HEK293 (cell line): ENCODE data around the gene STX1B.

Source experiments
- SALL2 ChIP-seq: fragments of 450-650 bp; formaldehyde crosslinking; IDR thresholded peaks from 2 replicates; pipeline ENCODE4 v1.5.0; 2017; ENCODE audit warnings: missing biosample characterization, mild to moderate bottlenecking, missing genetic modification characterization, borderline replicate concordance
- ZNF423 ChIP-seq: fragments of 450-650 bp; formaldehyde crosslinking; IDR thresholded peaks from 2 replicates; pipeline ENCODE4 v1.5.1; 2016; ENCODE audit warnings: missing biosample characterization, missing genetic modification characterization
- ZNF510 ChIP-seq: fragments of 450-650 bp; formaldehyde crosslinking; IDR thresholded peaks from 2 replicates; pipeline ENCODE4 v1.5.1; 2018; ENCODE audit warnings: mild to moderate bottlenecking, missing genetic modification characterization, missing biosample characterization; ENCODE audit not compliant: insufficient replicate concordance
- ZNF530 ChIP-seq: fragments of 450-650 bp; formaldehyde crosslinking; IDR thresholded peaks from 2 replicates; pipeline ENCODE4 v1.5.1; 2016; ENCODE audit warnings: low read depth, missing biosample characterization, missing genetic modification characterization
- TF ChIP-seq, protein P1 (sequence below): fragments of 450-650 bp; IDR thresholded peaks from 2 replicates; pipeline ENCODE4 v1.5.1; 2018; ENCODE audit warnings: missing biosample characterization, mild to moderate bottlenecking, missing genetic modification characterization

DNA sequence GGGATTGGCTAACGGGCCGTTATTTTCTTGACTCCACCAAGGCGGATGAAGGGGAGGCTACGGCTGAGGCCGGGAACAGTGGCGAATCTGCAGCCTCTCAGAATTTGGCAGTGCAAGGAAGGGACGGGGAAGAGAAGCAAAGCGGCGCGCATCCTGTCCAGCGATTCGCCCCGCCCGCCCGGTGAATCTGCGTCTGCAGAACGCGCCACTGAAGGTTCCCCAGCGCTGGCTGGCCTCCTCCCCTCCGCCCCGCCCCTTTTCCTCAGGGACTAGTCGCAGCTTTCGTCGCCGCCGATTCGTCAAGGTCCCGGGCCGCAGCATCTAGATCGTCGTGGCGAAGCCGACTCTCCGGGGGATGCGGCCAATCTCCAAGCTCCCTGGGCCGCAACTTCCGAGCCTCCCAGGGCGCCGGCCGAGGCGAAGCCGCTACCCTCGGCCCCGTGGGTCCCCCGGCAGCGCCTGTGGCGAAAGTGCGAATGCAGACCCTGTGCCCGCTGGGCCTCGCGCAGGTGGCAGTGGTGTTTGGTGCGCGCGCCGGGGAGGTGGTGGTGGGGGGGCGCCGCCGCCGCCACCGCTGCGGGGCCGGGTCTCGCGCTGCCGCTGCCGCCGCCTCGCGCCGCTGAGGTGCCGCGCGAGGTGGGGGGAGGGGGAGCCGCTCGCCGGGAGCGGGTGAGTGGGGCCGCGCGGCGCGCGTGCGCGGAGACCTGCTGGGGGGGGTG is 52.8 kb downstream of the STX1B start, which contains the start of gene SETD1A:
- TF ChIP-seq, protein P1, sequence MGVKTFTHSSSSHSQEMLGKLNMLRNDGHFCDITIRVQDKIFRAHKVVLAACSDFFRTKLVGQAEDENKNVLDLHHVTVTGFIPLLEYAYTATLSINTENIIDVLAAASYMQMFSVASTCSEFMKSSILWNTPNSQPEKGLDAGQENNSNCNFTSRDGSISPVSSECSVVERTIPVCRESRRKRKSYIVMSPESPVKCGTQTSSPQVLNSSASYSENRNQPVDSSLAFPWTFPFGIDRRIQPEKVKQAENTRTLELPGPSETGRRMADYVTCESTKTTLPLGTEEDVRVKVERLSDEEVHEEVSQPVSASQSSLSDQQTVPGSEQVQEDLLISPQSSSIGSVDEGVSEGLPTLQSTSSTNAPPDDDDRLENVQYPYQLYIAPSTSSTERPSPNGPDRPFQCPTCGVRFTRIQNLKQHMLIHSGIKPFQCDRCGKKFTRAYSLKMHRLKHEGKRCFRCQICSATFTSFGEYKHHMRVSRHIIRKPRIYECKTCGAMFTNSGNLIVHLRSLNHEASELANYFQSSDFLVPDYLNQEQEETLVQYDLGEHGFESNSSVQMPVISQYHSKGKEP (tag by site-specific recombination), result no peak; the same call in 1 of the 2 replicates
- no peak for TF ChIP-seq ZNF530 (tag by site-specific recombination)
- no peak for TF ChIP-seq ZNF510
- TF ChIP-seq ZNF423, result no peak
- peak; percentile 87; the same call in 1 of the 2 replicates for TF ChIP-seq SALL2
